GM18511 (cell line): ENCODE data around the gene METTL21C.

Source experiments
- ATAC-seq: cut with Tn5 transposase; IDR thresholded peaks from one replicate; pipeline ENCODE4 v1.9.1; 2021; ENCODE audit warnings: mild to moderate bottlenecking, moderate library complexity; ENCODE audit not compliant: unreplicated experiment

METTL21C gene

DNA sequence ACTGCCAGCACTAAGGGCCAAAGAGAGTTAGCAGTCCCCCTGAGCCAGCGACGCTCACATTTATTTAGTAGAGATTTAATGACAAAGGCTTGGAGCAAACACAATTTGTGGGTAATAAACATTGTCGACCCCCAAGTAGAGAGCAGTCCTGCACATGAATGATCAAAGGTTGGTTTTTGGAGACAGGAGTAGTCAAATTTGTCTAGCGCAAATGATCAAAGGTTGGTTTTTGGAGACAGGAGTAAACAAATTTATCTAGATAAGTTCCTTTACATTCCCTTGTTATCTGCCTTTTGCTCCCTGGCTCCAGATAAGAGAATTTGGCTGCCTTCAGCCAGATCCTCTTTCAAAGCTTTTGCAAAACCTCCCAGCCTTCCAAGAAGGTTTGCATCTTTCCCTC, 26.9 kb downstream of the METTL21C start:
- ATAC-seq: no peak

GRCh38 chr13:102667023-102667422, 27.8 kb downstream of the METTL21C start:
- no peak for ATAC-seq

- no peak for ATAC-seq
Measured at GRCh38 chr13:102659168-102659713, 35.6 kb downstream of the METTL21C start.

DNA sequence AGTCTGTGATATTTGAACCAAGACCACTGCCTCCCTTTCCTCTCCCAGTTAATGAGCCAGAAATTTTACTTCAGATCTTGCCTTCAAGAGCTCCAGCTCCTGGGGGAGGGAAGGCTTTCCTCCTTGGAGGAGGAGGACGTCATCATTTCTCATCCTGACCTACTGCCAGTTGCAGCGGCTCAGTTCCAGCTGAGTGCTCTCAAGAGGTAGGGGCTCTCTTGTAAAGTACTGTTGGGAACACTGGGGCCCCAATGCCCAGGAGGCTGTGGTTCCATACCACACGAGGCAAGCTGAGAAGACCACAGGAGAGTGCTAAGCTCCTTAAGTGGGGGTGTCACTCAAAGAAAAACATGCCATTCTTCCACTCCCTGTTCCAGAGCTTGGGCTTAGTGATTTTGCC, 36.2 kb downstream of the METTL21C start:
- ATAC-seq: no peak

DNA sequence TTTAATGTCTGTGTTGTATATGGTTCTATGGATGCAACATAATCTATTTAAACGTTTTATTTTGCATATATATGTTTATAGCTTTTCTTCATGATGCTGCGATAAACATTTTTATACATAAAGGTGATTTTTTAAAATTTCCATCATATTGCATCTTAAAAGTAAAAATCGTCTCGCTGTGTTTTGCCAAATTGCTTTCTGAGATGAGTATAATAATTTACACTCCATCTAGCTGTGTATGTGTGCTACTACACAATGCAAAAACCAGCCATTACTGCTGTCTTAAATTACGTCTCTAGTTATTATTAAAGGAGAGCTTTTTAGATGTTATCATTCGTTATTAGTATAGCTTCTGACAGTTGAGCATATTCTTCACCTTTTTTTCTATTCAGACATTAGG, 37.2 kb downstream of the METTL21C start:
- no peak for ATAC-seq

DNA sequence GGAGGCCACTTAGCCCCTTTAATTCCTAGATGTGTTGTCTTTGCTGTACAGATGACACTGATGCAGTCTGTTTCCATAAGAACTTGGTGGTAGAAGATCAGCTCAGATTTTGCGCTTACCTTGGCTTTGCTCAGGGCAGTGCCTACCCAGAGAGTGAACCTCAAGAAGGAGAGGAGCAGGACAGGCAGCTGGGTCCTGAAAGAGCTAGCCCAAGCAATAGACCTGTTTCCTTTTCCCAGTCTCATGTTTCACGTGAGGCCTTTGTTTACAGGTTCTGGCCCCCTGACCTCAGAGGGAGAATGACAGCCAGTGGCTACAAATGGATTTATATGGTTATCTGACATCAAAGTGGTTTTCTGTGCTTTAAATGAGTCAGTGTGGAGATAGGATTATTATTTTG, 40.1 kb downstream of the METTL21C start:
- ATAC-seq: no peak

- no peak for ATAC-seq
Measured at GRCh38 chr13:102651892-102652291, 43.0 kb downstream of the METTL21C start.

DNA sequence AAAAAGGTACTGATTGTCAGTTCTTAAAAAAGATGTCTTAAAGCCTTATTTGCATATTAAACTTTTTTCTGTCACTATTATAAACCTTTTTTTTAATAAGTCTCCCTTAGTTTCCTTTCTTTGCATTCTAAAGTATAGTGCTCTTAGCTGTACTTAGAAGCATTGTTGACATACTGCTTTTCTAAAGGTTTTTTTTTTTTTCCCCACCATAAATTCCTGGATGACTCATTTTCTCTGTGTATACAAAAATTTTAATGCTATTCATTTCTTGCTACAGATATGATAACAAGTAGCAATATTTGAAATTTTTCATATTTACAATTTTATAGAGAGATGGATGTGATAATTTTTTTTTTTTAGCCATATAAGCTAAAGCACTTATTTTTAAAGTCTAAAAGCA, 43.5 kb downstream of the METTL21C start:
- no peak for ATAC-seq

GRCh38 chr13:102650444-102650843, 44.4 kb downstream of the METTL21C start:
- ATAC-seq: no peak

DNA sequence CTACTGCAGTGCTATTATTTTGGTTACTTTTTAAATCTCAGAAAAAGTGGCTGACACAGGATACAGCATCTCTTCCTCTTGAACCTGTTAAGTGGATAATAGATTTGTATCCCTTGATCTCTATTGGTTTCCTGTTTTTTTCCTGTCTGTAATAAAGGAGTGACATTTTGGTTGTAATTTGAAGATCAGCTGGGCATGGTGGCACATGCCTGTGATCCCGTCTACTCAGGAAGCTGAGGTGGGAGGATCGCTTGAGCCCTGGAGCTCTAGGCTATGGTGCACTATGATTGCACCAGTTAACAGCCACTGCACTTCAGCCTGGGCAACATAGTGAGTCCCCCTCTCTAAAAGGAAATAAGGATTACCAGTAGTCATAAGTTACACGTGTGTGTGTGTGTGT, 46.8 kb downstream of the METTL21C start:
- no peak for ATAC-seq

GRCh38 chr13:102645701-102646100, 49.1 kb downstream of the METTL21C start:
- no peak for ATAC-seq

GRCh38 chr13:102643656-102644055, 51.2 kb downstream of the METTL21C start:
- ATAC-seq: no peak

DNA sequence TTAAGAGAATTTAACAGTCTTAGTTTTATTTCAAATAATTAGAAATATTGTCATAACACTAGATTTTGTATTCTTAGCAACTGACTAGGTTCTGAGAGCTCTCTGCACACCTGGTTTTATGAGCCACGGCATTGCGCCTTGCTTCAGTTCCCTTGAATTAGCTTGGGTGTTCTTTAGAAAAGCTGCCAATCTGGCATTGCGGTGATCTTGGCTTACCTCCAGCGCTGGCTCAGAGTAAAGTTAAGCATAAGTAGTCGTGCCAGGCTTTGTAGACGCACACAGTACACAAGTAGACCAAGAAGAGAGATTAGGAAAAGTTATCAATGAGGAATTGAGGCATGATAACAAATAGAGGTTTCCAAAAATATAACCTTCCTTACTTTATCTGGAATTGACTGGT, 52.4 kb downstream of the METTL21C start:
- no peak for ATAC-seq

DNA sequence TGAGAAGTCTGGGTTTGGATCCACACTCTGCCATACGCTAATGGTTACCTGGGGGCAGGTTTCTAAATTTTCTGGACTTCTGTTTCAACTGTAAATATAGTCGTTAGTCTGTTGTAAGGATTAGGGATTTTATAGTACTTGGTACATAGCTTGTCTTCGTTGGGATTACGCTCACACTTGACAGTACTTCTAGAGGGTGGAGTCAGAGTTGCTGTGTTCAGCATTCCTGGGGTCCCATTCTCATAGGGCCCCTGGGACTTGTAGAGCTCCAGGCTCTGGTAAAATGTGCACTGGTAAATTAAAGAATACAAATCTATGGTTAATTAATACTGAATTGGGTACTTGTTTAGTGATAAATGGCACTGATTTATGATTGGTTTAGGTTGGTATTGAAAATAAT, 52.8 kb downstream of the METTL21C start:
- no peak for ATAC-seq

DNA sequence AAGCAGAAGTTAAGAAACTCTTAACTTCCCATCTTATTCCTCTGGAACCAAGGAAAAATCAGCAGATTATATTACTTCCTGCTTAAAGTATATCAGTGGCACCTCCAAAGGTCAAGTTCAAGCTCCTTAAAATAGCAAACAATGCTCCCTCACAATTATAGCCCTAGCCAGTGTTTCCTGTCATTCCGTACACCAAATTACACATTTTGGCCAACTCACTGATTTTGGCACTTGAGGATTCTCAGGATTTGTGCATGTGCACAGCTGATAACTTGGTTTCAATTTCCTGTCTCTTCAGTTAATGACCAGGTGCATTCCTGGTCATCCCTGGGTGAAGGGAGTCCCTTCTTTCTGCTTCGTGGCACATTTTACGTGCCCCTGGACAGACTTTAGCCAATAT, 56.1 kb downstream of the METTL21C start:
- no peak for ATAC-seq
